Ishikawa (cell line): ENCODE results near the gene PXN.

Experiments used
- NFIC ChIP-seq: IDR thresholded peaks from 2 replicates; pipeline ENCODE4 v1.6.1; 2012
- TAF1 ChIP-seq: IDR thresholded peaks from 2 replicates; pipeline ENCODE4 v1.6.1; 2012; ENCODE audit warnings: low read depth, mild to moderate bottlenecking

GRCh38 chr12:120266180-120266870 lies 795 bp upstream of the PXN start:
- TF ChIP-seq TAF1 (no peak), NFIC (no peak)
